ENCODE results near the gene EIF3B. TPM values are rescaled to one million over a fixed set of nuclear protein-coding genes. Genes with fewer than 3 reads are reported as not detected.

EIF3B gene
- total and polyA plus RNA-seq, 9 of the 15 experiments (the other 6 are each of a cell fraction or from before 2014, with no cell fraction given): 25.9 to 494 (median 357) TPM

GRCh38 chr7:2314209-2314955, 40.2 kb upstream of the EIF3B start, which contains the start of gene SNX8 (continued):
- TF ChIP-seq ZNF584 (CRISPR knock-in tag; IDR thresholded peaks at IDR 0.05; ENCODE audit: low read depth) (no peak), ZNF318 (IDR thresholded peaks at IDR 0.05; ENCODE audit: borderline replicate concordance in 1 of 2, low read depth in 1 of 2) (peak in 1 of 2 experiments; percentile 75; a peak in 2 of 4 replicates), GTF2B (IDR thresholded peaks at IDR 0.05; ENCODE audit: extremely low read depth, insufficient read length) (no peak), ZNF280B (CRISPR knock-in tag; IDR thresholded peaks at IDR 0.05) (no peak), E2F1 (CRISPR knock-in tag; IDR thresholded peaks at IDR 0.05) (no peak), ELF1 (tag; IDR thresholded peaks at IDR 0.05) (peak; percentile 57; the same call in 1 of the 2 replicates)

Data from K562 (cell line).